ENCODE data around the gene BMP5.

DNA sequence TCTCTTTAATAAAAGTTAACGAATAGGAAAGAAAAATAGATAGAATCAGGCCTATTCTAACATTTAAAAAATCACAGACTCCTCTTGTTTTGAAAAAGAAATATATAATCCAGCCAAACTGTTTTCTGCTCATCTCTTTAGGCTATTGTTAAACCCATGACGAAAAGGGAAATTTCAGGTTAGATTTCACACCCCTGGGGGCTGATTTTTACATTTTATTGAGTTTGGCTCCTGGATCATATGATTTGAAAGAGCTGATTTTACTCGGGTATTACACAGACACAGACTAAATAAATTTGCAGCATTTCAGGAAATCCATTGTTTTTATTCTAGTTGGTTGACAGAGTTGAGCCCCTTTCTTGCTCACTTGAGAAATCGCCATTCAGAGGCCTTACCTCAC lies 160.6 kb downstream of the BMP5 start:
- TF ChIP-seq EZH2 (IDR thresholded peaks at IDR 0.05): no peak
- no peak for TF ChIP-seq POLR2AphosphoS5 (IDR thresholded peaks at IDR 0.05; ENCODE audit: borderline replicate concordance, low read depth, low read length)
